GF-D8 (cell line): ENCODE data around the gene OR52A5.

ENCODE experiments used
- DNase-seq: peaks from one replicate; lab custom pipeline; 2025; lab: John Stamatoyannopoulos, UW

The OR52A5 gene

GRCh38 chr11:5115339-5115738 is 22.8 kb downstream of the OR52A5 start:
- no peak for DNase-seq

- no peak for DNase-seq
Observed at GRCh38 chr11:5107285-5107684, 30.9 kb downstream of the OR52A5 start.

GRCh38 chr11:5103066-5103465 is 35.1 kb downstream of the OR52A5 start:
- DNase-seq = no peak

- DNase-seq = no peak
Observed at GRCh38 chr11:5102246-5102645, 35.9 kb downstream of the OR52A5 start.

- no peak for DNase-seq
Observed at GRCh38 chr11:5096011-5096410, 42.1 kb downstream of the OR52A5 start.

GRCh38 chr11:5092821-5093585 is 45.2 kb downstream of the OR52A5 start:
- DNase-seq = no peak

- no peak for DNase-seq
Observed at GRCh38 chr11:5090668-5091067, 47.5 kb downstream of the OR52A5 start.

- DNase-seq = no peak
Observed at GRCh38 chr11:5088556-5088955, 49.6 kb downstream of the OR52A5 start.

- DNase-seq = no peak
Observed at GRCh38 chr11:5083602-5084001, 54.6 kb downstream of the OR52A5 start.

- DNase-seq = no peak
Observed at GRCh38 chr11:5081405-5081804, 56.8 kb downstream of the OR52A5 start.
